Measurements from ENCODE around the gene C15orf40.

- TF ChIP-seq CTCF (IDR thresholded peaks at IDR 0.05) = no peak
- TF ChIP-seq POLR2A (IDR thresholded peaks at IDR 0.05) = no peak
- TF ChIP-seq POLR2AphosphoS5 (IDR thresholded peaks at IDR 0.05) = no peak
- no peak for TF ChIP-seq EP300 (IDR thresholded peaks at IDR 0.05)
These were observed 27.8 kb upstream of the C15orf40 start for GRCh38 chr15:83039206-83039605.
